Measurements from ENCODE around the gene PEX13. TPM values are rescaled to one million over a fixed set of nuclear protein-coding genes. Genes with fewer than 3 reads are reported as not detected.

The PEX13 gene
- total RNA-seq, 1 experiment from 2014 or later: 19.8 TPM

DNA sequence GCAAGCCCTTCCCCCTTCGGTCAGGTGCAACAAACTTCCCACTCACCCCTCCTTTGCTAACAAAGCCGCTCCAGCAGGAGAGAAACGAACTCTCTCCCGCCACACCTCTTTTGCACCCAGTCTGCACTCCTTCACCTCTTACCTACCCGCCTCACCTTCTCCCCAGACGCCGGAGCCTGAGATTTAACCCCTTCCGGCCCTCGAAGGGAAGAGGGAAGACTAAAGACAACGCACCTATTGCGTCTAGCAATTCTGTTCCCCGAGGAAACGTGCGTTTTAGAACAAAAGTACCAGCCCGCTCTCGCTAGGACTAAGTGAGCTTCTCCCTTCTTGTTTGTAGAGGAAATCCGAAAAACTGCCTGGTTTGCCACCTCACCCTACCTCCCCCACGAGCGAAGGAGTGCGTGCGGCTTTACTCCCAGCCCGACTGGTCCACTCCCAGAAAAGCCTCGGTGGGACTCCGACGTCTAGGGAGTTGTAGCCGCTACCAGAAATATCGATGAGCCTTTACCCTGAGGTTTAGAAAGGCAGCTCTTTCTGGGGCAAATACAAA is 441 bp upstream of the PEX13 start (continued):
- TF ChIP-seq EZH2 (IDR thresholded peaks at IDR 0.05) (no peak), POLR2A (IDR thresholded peaks at IDR 0.05; ENCODE audit: borderline replicate concordance, extremely low read depth, insufficient read depth, insufficient read length) (no peak), EZH2phosphoT487 (IDR thresholded peaks at IDR 0.05; ENCODE audit: borderline replicate concordance) (no peak)

DNA sequence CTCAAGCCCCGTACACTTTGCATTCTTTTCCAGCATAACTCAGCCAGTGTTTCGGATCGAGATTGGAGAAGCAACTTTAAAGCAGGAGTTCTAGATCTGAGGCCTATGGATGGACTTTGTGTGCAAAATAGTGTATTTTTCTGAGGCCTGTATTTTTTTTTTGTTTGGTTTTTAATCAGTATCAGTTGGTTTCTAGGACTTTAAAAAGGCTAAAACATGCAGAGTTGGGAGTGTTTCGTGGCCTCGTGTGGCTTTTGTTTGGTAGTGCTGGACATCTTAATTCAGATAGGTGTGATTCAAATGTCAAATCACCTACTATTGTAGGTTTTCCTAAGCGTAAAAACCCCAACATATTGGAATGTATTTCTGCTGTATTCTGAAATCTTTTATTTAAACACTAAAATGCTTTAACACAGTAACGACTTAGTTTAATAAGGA is 817 bp downstream of the PEX13 start:
- TF ChIP-seq SP1 (IDR thresholded peaks at IDR 0.05; ENCODE audit: low read depth) (no peak), EGR1 (IDR thresholded peaks at IDR 0.05; ENCODE audit: low read depth) (no peak), CEBPB (IDR thresholded peaks at IDR 0.05; ENCODE audit: low read depth) (no peak), MAX (IDR thresholded peaks at IDR 0.05) (no peak), ZBTB33 (IDR thresholded peaks at IDR 0.05; ENCODE audit: extremely low read depth, insufficient replicate concordance, low read length) (no peak), FOSL1 (IDR thresholded peaks at IDR 0.05; ENCODE audit: low read depth) (no peak), ELF1 (IDR thresholded peaks at IDR 0.05; ENCODE audit: borderline replicate concordance, low read depth) (no peak), JUND (IDR thresholded peaks at IDR 0.05) (no peak)
- no TSS peak for BruUV-seq (replicated peaks)
- peak overlapping the region; percentile 73 for H3K9ac ChIP-seq (ENCODE audit: low read length)
- H4K20me1 ChIP-seq (ENCODE audit: insufficient read depth): no peaks in the 10 kb centered on the region
- POLR2A ChIA-PET: interaction anchor here (0.6 kb wide), 1 partner anchor 14 kb away, joined by 3 read pairs; no protein-coding TSS in a partner anchor
- peak overlapping the region; percentile 80 for H3K27ac ChIP-seq (ENCODE audit: low read depth, low read length)
- peaks cover 15 to 27% of the 10 kb centered on the region in 2 experiments for H3K4me1 ChIP-seq (ENCODE audit: control insufficient read depth in 1 of 2, insufficient read depth in 2 of 2, low read length in 2 of 2)
- no peak overlapping the region for H2AFZ ChIP-seq (ENCODE audit: low read depth, low read length, poor library complexity, severe bottlenecking)
- H3K27me3 ChIP-seq (ENCODE audit: insufficient read depth, low read length): no peaks in the 10 kb centered on the region
- RAD21 ChIA-PET (ENCODE audit: low non-redundant PET in 1 of 2, low total read pairs in 2 of 2, uncharacterized antibody in 2 of 2, unreplicated experiment in 2 of 2): no interaction called here
- peak overlapping the region; percentile 75 for H3K4me2 ChIP-seq (ENCODE audit: low read length)
- peak overlapping the region; percentile 75 to 81 for H3K4me3 ChIP-seq (replicated peaks in 1 of 2; ENCODE audit: low read depth in 1 of 2, low read length in 2 of 2)
- intact Hi-C loops (cut with micrococcal nuclease): loop anchor here (5.0 kb wide), 2 partner anchors 136 to 159 kb away; partner anchors contain the start of gene REL
- H3K9me2 ChIP-seq (ENCODE audit: insufficient read depth): no peaks in the 10 kb centered on the region
- no peaks in the 10 kb centered on the region for H3K36me3 ChIP-seq (ENCODE audit: control insufficient read depth in 1 of 2, insufficient read depth in 2 of 2, low read length in 2 of 2)
- no peak for ATAC-seq
- CTCF ChIA-PET: interaction anchor here (2.5 kb wide), 1 partner anchor 19 kb away, joined by 7 read pairs; no protein-coding TSS in a partner anchor
- peaks cover 47% of the 10 kb centered on the region for H3K79me2 ChIP-seq (ENCODE audit: insufficient read depth, low read length)
- H3K9me3 ChIP-seq (ENCODE audit: control insufficient read depth in 1 of 2, insufficient read depth in 1 of 2, low read depth in 1 of 2, low read length in 2 of 2): no peaks in the 10 kb centered on the region
- no peak for DNase-seq (ENCODE audit: low read depth, low spot score)

Data from HCT116 (cell line).